Measurements from ENCODE around the gene LMOD2.

The LMOD2 gene

DNA sequence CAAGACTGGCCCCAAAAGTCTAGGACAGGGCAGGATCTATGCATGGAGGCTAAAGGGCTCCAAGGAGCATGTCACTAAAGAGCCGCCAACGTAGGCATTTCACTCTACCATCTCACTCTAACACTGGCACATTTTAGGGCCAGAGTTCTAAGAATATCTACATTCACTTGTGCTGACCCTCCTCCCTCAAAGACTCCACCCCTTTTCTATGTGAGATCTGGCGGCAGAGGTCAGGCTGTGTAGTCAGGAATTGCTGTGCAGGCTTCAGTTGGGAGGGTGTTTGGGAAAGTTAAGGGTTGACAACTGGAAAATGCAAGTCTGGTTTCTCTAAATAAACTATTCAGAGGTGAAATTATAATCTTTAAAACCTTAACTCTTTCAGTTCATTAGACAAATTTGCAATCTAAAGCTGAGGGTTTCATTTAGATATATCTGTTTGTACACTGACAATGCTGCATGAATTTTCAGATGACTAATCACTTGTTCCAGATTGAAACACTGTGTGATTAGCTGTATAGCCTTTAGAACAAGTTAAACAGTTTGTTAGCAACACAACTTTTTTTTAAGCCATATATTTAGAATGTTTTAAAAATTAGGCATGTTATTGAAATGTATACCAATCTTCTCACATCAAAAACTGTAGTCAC, 18.2 kb downstream of the LMOD2 start:
- no peak for DNase-seq

DNA sequence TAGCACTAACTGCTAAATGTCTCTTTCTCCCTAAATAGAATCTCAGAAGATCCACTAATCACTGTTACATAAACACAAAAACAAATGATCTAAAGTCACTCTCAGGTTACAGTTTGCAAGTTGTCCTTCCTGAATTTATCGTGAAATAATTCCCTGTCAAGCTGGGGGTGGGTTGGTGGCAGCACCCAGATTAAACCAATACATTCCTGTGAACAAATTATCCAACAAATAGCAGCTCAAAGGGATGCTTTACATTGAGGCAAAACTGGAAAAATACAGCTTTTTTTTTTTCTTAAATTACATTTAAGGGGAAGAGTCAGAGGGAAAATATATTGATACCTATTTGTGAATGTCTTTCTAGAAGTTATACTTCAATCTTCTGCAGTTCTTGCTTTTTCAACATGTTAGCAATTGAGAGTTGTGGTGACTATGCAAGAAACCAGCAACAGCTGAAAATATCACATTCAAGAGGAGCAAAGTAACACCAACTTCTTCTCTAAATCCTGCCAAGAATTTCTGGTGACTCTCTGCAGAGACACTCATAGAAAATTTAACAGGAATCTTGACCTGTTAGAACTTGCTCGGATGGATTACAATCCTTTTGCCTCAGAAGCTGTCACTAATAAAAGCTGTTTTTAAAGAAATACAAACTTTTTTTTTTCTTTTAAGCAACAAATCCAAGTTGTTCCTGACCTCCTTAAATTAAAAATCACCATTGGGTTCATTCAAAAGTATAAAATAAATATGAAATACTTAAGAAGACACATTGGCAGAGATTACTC, 18.9 kb downstream of the LMOD2 start:
- no peak for DNase-seq

DNA sequence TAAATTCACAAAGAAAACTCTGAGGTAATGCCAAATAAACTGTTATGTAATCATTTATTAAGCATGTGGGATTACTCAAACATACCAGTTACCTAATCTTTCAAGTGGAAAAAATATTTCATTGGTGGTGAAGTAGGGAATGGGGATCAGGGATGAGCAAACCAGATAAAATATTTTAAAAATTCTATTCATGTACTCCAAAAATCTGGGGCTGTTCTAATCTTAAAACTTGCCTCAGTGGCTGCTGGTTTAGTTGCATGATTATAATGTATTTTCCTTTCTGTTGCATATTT, 19.5 kb downstream of the LMOD2 start:
- DNase-seq: no peak

DNA sequence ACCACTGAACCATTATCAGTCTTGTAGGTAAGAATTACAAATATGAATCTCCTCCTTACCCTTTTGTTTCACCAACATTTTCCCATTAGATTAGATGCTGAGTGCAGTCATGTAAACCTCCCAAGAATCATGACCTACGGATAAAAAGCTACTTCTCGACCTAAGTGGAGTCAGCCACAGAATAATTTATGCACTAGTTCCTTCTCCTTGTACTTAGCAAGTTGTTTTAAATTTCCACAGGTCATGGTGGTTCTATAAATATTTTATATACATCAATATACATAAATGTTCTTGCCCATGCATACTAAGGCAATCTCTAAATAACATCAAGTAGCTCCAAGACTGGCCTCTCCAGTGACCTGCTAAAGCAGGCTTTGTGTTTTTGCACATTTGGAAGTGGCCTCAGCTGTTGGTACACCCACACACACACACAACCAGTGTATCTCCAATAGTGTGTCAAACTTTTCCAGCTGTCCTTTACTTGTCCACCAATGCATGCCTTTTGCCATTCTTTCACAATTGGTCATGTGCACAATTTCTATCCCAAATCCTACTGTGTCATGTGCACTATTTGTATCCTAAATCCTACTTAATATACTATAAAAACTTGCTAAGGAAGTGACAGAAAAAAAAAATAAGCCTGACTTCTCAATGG, 21.5 kb downstream of the LMOD2 start:
- no peak for DNase-seq

DNA sequence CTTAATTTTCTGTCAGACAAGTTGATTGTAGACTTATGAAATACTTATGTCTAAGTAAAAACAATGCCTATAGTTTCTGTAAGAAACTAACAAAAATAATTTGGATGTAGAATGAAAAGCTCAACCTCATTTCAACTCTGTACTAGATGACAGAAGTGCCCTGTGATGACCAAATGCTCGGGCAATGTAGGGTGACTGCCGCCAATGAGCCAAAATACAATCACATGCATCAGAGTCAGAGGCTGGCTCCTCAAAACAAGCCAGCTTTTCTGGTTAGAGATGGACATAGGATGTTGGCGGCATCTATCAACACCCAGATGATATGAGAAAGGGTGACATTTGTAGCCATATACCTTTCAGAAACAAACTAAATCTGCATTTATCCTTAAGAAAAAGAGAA, 23.9 kb downstream of the LMOD2 start:
- no peak for DNase-seq

DNA sequence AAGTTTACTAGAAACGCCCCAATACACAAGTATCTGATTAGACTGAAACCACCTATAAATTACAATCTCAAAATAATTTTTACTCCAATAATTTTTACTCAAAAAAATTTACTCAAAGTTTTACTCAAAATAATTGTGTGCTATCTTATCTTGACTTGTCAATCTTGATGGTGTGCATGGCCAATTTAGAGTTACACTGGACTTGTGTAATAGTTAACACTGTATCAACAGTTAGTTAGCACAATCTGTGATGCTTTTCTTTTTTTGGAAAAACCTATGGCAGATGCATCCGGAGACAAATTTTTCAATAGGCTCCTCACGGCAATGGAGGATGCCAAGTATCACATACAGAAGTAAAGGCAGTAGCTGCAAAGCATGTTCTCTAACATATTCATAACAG, 24.9 kb downstream of the LMOD2 start:
- no peak for DNase-seq

DNA sequence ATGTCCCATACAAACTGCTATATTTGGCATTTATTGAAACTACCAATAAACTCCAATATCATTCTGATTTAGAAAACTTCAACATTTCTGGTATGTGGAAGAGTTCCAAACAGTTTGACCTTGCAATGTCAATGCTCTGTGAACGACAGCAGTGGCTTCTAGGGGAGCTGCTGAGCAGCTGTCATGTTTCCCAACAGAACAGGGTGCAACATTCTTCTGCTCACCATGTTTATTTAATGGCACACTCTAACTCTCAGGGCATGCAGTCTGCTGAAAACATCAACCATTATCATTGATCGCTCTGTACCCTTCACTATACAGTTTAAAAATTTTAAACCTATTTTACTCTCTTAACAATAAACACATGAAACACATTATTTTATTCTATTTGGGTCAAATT, 25.9 kb downstream of the LMOD2 start:
- no peak for DNase-seq

DNA sequence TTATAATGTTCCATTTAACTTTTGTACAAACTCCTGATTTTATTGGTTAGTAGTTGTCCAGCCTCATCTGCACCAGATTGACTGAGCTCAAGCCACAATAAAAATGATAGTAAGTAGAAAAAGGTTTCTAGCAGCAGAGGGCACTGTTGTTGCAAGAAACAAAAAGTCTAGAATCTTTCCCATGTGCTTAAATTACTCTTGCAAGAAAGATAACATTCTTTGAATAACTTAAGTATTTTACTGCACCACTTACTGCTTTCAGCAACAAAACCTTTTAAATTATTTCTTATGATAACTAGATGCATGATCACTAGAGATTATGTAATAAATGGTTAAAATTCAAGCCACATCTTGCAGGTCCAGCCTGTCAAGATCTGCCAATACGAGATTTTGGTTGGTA, 27.0 kb downstream of the LMOD2 start:
- DNase-seq: no peak

DNA sequence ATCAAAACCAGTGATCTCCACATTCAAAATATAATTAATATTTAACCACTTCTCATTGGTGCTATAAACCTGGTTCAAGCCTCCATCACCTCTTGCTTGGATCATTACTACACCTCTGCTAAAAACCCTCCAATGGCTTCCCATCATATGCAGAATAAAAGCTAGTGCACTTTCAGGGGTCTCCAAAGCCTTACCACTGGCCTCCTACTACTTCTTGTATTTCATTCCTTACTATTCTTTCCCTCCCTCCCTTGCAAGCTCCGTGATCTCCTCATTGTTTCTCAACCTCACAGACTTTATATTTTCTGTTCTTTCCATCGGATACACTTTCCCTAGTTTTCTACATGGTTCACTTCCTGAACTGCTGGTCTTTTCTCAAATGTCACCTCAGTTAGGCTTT, 31.5 kb downstream of the LMOD2 start:
- no peak for DNase-seq

DNA sequence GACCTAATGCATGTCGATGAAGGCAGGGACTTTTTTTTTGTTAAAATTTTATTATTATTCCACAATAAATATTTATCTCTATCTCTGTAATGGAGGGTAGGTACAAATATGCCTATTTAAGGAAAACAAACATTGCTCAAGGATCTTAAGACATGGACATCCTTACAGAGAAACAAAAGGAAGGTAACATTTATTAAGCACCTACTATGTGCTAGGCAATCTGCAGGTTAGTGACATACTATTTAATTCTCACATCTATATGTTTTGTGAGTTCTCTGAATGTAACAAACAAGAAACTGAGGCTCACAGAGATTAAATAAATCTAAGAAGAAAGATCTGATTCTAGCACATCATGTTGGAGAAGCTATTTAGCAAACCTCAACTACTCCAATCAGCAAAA, 32.1 kb downstream of the LMOD2 start:
- no peak for DNase-seq

DNA sequence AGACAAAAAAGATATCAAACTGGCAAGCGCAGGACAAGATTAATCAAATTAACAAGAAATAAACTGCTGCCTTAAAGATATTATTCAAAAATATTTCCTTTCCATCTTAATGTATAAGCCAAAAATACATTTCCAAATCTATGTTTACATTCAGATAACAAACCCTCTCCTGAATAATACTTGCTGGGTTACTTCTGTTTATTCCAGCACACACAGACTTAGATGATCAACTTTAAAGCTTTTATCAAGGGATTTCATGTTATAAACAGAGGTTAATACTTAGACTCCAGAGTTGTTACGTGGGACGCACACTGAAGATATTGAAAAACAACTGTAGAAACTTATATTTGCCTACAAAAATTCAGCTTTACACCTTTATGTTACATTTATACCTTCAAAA, 33.6 kb downstream of the LMOD2 start:
- no peak for DNase-seq

DNA sequence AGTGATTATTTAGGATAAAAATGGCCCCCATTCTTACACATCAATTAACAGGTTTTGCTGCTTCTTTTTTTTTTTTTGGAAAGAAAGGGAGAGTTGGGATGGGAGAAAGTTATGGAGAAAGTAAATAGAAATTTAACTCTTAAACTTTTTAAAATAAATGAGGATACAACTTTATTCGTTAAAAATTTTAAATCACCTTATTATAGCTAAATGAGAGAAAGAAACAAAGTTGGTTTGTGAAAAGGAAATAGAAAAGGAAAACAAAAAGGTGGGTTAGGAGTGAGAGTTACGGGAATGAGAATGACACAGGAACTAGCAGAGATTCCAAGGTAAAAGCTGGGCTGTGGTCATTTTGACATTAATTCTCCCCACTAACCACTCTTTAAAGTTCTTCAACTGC, 34.9 kb downstream of the LMOD2 start:
- DNase-seq: no peak

DNA sequence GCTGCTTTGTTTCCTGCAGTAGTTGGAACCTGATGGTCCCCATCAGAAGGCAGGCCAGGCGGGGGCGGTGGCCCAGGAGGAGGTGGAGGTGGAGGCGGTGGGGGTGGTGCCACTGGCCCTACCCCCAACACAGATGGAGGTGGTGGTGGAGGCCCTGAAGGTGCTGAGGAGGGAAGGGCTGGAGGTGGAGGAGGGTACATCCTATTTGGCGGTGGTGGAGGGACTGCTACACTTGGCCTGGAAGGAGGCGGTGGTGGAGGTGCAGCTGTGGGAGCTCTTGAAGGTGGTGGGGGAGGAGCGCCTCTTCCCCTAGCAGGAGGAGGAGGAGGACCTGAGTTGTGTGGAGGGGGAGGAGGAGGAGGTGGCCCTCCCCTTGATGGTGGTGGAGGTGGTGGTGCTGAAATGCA, 36.8 kb downstream of the LMOD2 start:
- no peak for DNase-seq

DNA sequence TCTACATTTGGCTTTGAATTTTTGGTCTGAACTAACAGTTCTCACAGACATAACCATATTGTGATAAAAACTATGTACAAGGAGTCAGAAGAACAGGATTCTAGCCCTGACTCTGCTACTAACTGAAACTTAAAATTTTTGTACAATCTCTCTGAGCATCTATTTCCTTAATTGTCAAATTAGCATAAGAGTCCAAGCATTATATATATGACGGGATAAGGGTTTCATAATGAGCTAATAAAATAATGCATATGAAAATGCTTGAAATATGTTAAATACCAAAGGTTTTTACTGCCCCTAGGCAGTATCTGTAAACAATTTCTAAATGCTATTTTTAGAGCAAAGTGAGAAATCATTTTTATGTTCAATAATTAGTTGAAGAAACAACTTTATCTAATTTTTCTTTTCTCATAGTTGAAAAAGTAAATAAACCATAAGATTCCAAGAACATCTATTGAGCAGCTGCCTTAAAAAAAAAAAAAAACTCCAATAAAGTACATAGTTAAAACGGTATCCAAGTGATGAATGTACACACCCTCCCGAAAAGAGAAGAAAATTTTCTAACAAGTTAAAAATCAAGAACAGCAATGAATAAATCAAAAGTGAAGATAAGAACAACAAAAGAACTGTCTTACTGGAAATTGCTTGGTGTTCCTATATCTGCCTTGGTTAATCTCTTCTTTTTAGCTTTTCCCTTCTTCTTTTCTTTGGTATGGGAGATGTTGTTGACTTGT, 40.4 kb downstream of the LMOD2 start:
- no peak for DNase-seq

DNA sequence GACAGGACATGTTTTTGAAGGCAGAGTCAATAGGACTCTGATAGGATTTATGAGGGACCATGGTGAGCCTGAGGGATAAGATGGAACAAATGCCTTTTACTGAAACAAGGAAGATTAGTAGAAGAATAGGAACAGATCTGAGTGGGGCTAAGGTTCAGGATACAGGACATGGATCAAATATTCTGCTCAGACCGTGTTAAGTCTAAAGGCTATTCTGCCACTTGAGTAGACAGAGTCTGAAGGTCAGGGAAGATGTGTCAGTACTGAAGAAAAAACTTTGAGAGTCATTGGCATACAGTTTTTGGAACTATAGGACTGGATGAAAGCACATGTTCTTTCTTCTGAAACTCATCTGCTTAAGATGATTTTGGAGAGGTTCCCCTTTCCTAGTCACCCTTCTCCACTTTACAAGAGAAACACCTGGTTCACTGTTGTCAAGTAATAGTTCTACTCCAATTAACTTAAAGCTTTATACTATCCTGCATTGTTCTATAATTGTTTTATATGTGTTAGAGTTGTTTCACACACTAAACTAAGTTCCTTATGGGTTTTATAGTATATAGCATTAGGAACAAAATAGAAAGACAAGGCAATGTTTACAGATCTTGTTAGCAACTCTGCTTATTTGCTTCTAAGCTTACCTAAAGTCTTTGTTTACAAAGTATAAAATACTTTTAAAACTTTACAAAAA, 49.7 kb downstream of the LMOD2 start:
- no peak for DNase-seq

DNA sequence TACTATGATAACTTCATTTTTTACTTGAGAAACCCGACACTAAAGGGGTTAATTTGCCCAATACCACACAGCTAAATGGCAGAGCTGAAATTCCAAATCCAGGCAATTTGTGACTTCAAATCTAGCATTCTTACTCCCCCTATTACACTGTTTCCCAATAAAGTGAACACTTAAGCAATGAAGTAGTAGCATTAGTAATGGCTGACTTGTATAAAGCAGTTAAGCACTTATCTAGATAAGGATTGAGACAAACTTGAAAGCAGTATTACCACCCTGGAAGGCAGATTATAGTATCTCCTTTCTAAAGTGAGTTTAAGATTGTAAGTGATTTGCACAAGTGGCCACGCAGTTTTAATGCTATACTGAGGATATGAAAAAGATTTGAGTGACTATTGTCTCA, 53.9 kb downstream of the LMOD2 start:
- no peak for DNase-seq

DNA sequence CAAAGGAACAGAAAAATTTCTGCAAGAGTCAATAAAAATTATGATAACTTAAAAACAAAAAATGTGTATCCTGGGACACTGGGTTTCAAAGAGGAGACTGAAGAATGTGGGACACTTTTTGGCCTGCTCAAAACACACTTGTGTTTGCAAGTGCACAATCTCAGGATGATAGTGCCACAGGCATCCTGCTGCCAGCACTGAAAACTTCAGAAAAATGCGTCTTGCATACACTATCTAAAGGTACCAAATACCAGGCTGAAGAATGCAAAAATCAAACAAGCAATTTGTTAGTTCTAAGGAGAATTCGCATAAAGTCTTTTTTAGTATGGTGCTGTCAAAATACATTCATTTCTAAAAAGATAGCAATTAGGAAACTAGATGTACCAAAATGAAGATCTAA, 55.0 kb downstream of the LMOD2 start:
- DNase-seq: no peak

DNA sequence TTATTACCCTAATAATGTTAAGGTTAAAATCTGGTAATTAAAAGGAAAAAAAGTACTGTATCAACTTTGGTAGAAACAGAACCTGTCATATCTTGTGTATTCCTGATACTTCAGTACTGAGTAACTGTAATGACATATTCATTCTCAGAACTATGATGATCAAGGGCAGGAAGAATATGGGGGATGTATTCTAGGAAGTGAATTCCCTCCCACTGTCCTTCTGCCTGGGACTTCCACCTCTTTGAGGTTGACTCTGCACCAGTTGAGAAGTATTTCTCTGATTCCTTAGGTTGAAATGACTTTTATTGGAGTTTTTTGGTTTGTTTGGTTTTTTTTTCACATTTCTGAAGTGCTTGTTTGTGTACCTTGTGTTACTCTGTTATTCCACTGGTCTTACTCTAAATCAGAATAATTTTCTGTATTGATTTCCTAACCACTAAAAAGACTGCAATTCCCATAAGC, 56.2 kb downstream of the LMOD2 start:
- no peak for DNase-seq

DNA sequence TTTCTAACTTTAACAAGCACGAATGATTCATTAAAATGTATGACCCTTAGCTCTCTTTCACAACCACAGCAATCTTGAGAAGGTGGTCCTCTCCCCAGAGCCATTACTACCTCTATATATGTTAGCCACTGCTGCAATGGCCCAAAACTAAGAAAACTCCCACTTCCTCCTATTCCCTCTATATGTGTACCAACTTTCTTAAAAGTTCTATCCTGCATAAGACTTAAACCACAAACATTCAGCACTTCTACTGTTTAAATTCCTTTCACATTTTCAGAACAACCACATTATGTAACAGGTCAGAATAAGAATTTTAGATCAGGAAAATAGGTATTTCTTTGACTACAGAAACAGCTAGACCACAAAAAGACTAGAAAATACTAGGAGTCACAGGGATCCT, 57.0 kb downstream of the LMOD2 start:
- DNase-seq: no peak
